Activated CD8-positive, alpha-beta memory T cell treated with anti-CD3 and anti-CD28 coated beads, Interleukin-2, amount 50 U/mL, for 1 hour (primary cell): ENCODE data around the gene INHA.

Experiments used
- DNase-seq: peaks from one replicate; pipeline ENCODE4 v3.0.0-alpha.2; 2020; ENCODE audit errors: extremely low read depth

The INHA gene

GRCh38 chr2:219611866-219612576, 39.9 kb downstream of the INHA start:
- DNase-seq, result no peak

GRCh38 chr2:219612577-219613286, 40.6 kb downstream of the INHA start:
- DNase-seq, result no peak

GRCh38 chr2:219613461-219614070, 41.5 kb downstream of the INHA start:
- no peak for DNase-seq

- no peak for DNase-seq
Observed at GRCh38 chr2:219614076-219614860, 42.2 kb downstream of the INHA start.

GRCh38 chr2:219615036-219615435, 42.9 kb downstream of the INHA start:
- DNase-seq, result no peak

- DNase-seq, result no peak
Observed at GRCh38 chr2:219615894-219616293, 43.8 kb downstream of the INHA start.

- DNase-seq, result no peak
Observed at GRCh38 chr2:219616550-219616949, 44.4 kb downstream of the INHA start.

GRCh38 chr2:219618733-219619122, 46.6 kb downstream of the INHA start:
- no peak for DNase-seq

- DNase-seq, result no peak
Observed at GRCh38 chr2:219619235-219619634, 47.1 kb downstream of the INHA start.

GRCh38 chr2:219620546-219620945, 48.4 kb downstream of the INHA start:
- no peak for DNase-seq

- DNase-seq, result no peak
Observed at GRCh38 chr2:219621935-219622334, 49.8 kb downstream of the INHA start.

- no peak for DNase-seq
Observed at GRCh38 chr2:219622472-219622871, 50.4 kb downstream of the INHA start.

GRCh38 chr2:219624565-219624964, 52.5 kb downstream of the INHA start:
- no peak for DNase-seq

- DNase-seq, result no peak
Observed at GRCh38 chr2:219625179-219625578, 53.1 kb downstream of the INHA start.
